Astrocyte of the spinal cord (primary cell): ENCODE measurements around the gene BMP5.

Source experiments
- DNase-seq: peaks from one replicate; pipeline ENCODE4 v3.0.0; 2011; ENCODE audit warnings: low read depth, low spot score
- H3K4me3 ChIP-seq: 2 replicates; pipeline ENCODE4 v1.5.1; 2011; ENCODE audit warnings: low read depth, mild to moderate bottlenecking, low read length, moderate library complexity
- in situ Hi-C: cut with HindIII; loops from 2 replicates; pipeline ENCODE4 v1.10.0; 2017; ENCODE audit warnings: low sequenced_read_pairs
- TF ChIP-seq, protein P1 (sequence below): IDR thresholded peaks from 2 replicates; pipeline ENCODE4 v1.5.1; 2012; ENCODE audit warnings: low read depth, mild to moderate bottlenecking, low read length, inconsistent platforms

Gene BMP5

DNA sequence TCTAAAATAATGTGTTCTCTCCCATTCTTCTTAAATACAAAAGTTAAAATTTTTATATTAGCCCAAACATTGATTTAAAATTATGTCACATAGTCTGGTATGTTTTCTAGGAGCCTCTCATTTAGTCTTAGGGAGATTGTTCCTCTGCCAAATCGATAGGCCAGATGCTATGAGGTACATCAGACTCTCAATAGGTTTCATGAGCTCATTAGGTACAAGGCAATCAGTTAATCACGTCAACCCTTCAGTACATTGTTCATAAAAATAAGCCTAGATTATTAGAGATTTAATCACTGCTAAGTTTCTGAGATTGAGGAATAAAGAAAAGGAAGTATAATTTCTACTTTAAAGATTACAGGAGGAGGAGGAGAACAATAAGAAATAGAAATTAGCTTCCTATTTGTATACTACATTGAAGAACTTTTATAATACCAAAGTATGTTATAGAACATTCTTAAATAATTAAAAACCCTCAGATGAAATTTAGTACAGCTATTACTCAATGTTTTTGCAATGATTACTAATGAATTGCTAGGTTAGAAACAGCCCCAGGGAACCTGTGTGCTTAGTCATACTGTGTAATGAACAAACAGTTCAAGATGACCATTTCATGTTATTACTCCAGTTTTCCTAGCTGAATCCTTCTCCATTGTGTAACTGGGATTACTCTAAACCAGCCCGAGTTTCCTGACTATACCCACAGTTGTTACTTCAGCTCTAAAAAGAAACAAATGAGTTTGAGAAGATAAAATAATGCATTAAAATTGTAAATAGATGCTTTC lies 117.0 kb downstream of the BMP5 start:
- in situ Hi-C loops, result no loop called here
- TF ChIP-seq, protein P1, sequence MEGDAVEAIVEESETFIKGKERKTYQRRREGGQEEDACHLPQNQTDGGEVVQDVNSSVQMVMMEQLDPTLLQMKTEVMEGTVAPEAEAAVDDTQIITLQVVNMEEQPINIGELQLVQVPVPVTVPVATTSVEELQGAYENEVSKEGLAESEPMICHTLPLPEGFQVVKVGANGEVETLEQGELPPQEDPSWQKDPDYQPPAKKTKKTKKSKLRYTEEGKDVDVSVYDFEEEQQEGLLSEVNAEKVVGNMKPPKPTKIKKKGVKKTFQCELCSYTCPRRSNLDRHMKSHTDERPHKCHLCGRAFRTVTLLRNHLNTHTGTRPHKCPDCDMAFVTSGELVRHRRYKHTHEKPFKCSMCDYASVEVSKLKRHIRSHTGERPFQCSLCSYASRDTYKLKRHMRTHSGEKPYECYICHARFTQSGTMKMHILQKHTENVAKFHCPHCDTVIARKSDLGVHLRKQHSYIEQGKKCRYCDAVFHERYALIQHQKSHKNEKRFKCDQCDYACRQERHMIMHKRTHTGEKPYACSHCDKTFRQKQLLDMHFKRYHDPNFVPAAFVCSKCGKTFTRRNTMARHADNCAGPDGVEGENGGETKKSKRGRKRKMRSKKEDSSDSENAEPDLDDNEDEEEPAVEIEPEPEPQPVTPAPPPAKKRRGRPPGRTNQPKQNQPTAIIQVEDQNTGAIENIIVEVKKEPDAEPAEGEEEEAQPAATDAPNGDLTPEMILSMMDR, result no peak
- peak; percentile 86 for DNase-seq
- H3K4me3 ChIP-seq, result no peak overlapping the region

DNA sequence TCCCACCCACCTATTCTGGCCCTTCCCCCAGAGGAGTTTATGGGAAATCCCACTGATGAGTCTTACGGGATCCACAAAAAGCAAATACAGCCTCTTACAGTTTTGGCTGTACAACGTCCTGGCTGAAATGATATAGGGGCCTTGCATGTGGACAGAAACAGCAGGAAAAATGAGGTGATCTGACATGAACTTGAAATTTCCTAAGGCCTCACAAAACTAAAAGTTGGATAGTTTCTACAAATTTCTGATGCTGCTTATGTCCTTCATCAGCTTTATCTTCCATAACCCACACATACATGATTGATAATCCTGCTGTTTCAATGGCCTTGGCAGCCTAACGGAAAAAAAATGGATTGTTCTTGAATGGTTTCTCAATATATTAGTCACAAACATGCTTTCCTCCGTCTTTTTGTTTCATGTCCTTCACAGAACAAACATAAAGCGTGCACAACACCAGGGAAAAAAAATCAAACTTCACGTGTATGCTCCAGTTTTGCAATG lies 118.8 kb downstream of the BMP5 start:
- no peak for DNase-seq
- H3K4me3 ChIP-seq, result no peak overlapping the region
- in situ Hi-C loops, result no loop called here
- TF ChIP-seq, protein P1, result no peak

DNA sequence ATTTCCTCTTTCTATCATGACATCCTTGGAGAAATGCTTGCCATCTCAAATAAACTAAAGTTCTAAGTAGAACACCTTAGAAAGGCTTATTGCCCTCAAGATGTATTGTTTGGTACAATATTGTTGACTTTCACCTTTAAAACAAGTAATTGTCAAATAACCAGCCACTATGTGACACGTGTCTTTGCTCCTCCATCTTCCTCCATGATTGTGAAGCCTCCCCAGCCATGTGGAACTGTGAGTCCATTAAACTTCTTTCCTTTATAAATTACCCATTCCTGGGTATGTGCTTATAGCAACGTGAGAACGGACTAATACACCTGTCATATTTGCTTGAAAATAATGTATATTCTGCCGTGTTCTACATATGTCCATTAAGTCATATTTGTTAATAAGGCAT lies 126.5 kb downstream of the BMP5 start:
- in situ Hi-C loops, result no loop called here
- TF ChIP-seq, protein P1, result no peak
- no peak for DNase-seq
- H3K4me3 ChIP-seq, result no peak overlapping the region

DNA sequence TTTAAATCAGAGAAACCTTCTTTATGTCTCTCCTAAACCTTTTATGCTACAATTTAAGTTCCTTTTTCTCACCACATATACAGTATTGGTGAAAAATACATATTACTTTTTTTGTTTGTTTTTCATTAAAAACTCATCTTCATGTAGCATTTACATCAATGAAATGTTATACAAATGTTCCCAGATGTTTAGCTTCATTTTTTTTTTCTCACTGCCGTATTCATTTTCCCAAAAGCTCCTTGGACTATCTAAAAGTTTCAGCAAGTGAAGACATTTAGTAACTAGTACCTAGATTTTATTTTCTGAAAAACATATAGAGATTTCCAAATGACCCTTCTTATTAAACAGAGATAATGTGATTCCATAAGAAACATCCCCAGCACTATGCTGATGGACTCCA lies 128.9 kb downstream of the BMP5 start:
- no peak for DNase-seq
- H3K4me3 ChIP-seq, result no peak overlapping the region
- TF ChIP-seq, protein P1, result no peak
- in situ Hi-C loops, result no loop called here

DNA sequence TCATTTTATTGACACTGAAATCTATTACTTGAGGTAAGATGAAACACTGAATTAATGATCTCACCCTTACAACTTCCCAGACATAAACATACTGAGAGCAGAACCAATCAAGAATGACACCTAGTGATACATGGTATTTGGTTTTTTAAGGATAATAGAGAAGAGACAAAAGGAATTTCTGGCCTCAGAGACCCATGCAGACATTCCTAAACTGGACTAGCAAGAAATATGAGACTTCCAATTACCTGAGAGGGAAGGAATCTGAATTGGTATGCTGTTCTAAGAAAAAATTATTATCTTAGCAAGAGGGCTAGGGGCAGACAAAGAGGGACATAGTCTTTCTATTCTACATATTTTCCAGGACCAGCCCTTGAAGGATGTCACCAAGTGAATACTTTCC lies 141.1 kb downstream of the BMP5 start:
- TF ChIP-seq, protein P1, result no peak
- DNase-seq, result peak; percentile 17
- H3K4me3 ChIP-seq, result no peak overlapping the region
- in situ Hi-C loops, result no loop called here

DNA sequence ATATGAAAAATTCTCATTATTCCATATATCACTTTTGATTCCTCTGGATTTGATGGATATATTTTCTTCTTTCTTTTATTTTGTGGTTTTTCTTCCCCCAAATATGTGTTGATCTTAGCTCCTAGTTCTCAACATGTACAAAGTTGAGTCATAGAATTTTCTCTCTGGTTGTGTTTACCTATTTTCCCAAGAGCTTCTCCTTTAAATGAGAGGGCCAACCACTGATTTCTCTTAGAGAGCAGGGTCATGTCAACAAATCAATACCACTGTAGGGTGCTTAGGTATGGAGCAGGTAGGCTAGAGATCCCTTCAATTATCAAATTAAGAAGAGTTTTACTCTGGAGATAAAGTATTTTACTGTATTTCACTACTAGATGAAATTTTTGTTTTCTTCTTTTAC lies 145.7 kb downstream of the BMP5 start:
- TF ChIP-seq, protein P1, result no peak
- in situ Hi-C loops, result no loop called here
- DNase-seq, result peak; percentile 14
- H3K4me3 ChIP-seq, result no peak overlapping the region
